HG03432 (cell line): ENCODE data around the gene UROD.

Experiments used
- ATAC-seq: cut with Tn5 transposase; IDR thresholded peaks from one replicate; pipeline ENCODE4 v1.9.1; 2021; ENCODE audit warnings: mild to moderate bottlenecking, moderate library complexity; ENCODE audit not compliant: unreplicated experiment

The UROD gene

GRCh38 chr1:45008076-45008475 lies 4.0 kb upstream of the UROD start:
- no peak for ATAC-seq

DNA sequence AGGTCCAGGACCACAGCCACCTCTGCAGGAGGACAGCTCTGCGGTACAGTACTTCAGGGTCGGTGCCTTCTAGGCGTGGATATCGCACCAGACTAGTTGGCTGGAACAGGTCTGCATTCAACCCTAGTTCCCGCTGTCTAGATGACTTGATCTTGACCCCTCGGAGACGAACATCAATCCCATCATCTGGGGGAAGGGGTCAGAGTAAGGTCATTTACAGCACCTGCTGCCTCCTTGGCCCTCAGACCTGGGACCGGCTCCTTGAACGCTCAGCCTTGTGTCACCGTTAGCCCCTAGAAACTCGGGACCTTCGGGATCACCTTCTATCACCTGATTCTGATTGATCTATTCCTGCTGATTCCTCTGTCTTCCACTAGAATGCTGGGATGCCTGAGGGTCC lies 3.5 kb upstream of the UROD start:
- no peak for ATAC-seq

DNA sequence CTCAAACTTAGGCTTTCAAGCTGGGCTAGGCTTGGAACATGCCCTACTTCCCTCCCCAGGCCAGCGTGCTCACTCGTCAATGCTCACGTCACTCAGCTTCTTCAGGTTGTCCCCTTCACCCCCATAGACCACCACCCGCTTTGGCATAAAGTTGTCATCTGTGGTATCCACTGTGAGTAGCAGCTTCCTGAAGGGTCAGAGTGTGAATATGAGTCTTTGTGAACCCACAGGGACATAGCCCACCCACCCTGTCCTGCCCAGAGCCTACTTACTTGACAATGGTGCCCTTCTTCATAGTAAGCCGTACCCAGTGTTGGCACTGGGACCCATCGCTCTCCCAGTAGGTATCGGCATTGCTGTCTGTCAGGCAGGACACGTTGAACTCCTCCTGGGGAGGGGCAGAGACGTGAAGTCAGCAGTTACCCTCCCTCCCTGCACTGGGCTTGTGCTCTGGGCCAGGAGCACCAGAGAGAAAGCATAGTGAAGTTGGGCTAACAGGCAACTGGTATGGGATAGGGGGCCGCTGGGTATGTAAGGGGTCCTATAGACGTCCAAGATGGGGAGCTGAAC lies 2.7 kb upstream of the UROD start:
- no peak for ATAC-seq

DNA sequence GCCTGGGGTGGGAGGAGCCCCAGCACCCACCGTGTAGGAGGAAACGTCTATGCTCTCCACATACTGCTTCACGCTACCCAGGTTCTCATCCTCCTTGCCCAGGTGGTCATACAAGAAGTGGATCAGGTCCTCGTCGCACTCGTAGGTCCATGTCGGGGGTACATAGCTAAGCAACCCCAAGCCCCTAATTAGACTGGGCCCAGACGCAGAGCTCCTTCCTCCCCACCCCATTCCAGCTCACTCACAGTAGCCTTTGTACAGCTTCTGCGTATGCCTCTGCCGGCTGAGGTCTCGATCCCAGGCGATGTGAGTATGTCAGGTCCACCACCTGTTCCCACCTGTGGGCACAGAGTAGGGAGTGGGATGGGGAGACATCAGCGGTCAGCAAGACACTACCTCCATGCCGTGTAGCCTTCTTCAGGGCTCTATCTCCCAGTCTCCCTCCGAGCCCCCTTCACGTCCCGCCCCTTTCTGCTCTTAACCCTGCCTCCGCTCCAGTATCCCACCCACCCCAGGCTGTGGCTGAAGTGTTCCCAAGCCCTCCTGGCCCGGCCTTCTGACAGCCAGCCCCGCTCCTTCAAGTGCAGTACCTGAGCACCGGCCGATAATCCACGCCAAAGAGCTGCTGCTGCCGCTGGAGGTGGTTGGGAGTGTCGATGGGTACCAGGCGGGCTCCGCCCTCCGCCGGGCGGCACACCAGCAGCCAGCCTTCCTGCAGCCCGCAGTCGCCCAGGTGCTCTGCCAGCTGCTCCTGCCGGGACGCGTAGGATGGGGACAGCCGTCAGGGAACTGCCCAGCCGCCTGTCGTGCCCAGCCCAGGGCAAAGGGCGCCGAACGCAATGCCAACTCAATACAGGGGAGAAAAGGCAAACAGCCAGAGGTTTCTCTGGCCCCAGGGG lies 1.8 kb upstream of the UROD start:
- ATAC-seq = no peak

- peak; percentile 79 for ATAC-seq
Measured at GRCh38 chr1:45010855-45011811, 921 bp upstream of the UROD start, which contains the start of gene HECTD3. TSS of gene HECTD3 (minus strand) at chr1:45011324. CDS start at chr1:45011257, 67 bp downstream.

DNA sequence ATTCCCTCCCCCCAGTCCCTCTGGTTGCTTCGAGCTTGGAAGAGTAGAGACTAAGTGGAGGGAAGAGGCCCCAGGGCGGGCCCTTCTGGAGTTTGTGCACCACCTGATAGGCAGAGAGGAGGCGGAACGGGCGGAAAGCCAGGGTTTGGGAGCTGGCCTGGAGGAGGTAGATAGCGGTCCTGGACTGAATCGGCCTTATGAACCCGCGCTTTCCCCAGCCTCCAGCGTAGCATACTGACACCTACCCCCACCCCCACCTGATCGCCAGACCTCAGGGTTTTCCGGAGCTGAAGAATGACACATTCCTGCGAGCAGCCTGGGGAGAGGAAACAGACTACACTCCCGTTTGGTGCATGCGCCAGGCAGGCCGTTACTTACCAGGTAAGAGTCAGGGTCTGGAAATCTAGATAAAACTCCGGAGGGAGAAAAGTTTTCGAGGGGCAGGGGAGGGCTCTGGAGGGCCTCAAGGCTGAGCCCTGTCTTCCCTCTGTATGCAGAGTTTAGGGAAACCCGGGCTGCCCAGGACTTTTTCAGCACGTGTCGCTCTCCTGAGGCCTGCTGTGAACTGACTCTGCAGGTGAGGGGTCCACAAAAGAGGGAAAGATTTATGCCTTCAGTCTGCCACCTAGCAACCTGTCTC lies 705 bp downstream of the UROD start:
- no peak for ATAC-seq

GRCh38 chr1:45013551-45014209 lies 1.6 kb downstream of the UROD start:
- no peak for ATAC-seq

- no peak for ATAC-seq
Measured at GRCh38 chr1:45014321-45015028, 2.4 kb downstream of the UROD start.

DNA sequence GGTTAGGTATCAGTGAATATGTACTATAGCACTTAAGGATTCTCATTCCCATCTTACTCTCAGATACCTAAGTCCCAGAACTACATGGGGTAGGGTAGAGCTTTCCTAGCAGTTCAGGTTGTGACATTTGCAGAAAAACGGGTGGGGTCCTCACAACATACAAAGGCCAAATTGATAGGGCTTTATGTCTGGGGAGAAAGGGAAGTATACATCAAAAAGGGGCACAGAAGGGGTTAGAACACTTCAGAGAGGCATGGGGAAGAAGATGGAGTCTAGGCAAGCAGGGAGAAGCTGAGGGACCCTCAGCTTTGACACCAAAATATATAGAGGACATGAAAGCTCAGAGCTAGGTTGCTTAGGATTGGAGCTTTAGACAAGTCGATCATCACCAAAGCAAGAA lies 3.6 kb downstream of the UROD start:
- ATAC-seq = no peak

DNA sequence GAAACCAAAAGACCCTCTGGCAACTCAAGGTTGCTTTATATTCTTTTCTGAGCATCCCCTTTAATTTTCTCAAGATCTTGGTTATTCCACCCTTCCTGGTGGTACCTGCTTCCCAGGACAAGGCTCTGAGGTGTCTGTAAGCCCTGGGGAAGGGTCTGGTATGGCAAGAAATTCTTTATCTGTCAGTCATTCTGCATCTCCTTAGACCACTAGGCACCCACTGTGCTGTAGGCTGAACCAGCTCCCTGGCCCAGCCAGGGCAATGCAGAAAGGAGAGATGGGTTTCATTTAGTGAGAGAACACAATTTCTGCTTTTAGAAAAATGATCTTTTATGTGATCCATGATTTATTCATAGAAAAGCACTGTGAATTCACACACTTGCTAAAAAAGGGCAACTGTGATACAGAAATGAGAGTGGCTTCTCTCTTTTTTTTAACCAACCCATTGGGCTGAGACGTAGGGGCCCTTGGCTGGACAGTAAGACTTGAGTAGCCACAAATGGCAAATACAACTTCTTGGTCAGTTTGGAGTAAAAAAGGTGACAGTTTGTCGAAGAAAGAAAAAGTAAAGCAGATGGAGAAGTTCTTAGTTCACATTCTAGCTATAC lies 4.1 kb downstream of the UROD start:
- no peak for ATAC-seq

DNA sequence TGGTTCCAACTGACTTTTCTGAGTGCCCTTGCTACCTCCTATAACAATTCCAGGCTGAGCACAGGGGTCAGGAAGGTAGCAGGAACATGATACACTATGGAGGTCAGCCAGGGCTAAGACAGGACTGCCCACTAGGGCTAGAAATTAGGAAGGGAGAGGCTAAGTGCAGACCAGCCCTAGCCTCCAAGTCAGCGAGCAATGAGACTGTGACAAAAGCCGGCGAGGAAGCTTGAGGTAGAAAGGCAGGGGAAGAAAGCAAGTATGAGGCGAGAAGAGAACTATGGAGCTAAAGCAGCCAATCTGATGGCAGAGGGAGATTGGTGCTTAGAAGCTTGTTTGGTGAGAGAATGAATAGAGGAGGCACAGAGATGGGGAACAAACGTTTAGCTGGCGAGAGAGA lies 4.7 kb downstream of the UROD start:
- no peak for ATAC-seq

GRCh38 chr1:45018599-45019230 lies 6.7 kb downstream of the UROD start:
- peak; percentile 52 for ATAC-seq

- ATAC-seq = no peak
Measured at GRCh38 chr1:45023663-45024062, 11.6 kb downstream of the UROD start.

GRCh38 chr1:45026446-45026845 lies 14.4 kb downstream of the UROD start:
- ATAC-seq = no peak

- no peak for ATAC-seq
Measured at GRCh38 chr1:45032837-45033236, 20.8 kb downstream of the UROD start.

DNA sequence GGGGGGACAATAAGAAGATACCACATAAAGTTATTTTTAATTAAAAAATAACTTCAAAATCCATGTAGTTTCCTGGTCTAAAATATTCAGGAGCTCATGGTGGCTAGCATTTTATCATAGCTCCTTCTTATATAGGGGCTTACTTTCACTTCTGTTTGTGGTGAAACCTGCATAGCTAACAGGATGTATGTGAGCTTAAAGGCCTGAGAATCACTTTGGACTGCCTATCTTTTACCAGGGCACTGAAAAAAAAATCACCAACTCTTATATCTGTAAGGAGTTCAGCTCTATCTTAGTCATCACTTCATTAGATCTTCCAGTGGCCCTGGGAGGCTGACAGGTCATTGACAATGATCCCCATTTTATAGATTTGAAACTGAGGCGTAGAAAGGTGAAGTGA lies 21.3 kb downstream of the UROD start:
- ATAC-seq = no peak

GRCh38 chr1:45035631-45036301 lies 23.7 kb downstream of the UROD start:
- ATAC-seq = no peak

GRCh38 chr1:45037456-45037855 lies 25.4 kb downstream of the UROD start:
- ATAC-seq = no peak
